ENCODE data around the gene CSTF3. TPM values are rescaled to one million over a fixed set of nuclear protein-coding genes. Genes with fewer than 3 reads are reported as not detected.

CSTF3 gene
- total and polyA plus RNA-seq, 4 donors = 14.3 to 35.6 (median 27.3) TPM

DNA sequence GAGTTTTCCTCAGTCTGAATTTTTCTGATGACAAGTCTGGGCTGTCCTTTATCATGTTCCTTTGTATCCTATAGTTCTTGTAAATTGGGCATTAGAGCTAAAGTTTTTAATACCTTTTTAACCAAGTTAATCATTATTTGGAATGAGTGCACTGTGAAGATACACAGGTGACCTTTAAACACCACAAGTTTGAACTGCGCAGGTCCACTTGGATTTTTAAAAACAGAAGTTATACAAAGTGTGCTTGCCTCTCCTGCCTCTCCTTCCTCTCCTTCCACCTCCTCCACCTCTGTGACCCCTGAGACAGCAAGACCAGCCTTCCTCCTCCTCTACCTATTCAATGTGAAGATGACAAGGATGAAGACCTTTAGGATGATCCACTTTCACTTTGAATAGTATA is 126.3 kb downstream of the CSTF3 start:
- TF ChIP-seq, protein P1, sequence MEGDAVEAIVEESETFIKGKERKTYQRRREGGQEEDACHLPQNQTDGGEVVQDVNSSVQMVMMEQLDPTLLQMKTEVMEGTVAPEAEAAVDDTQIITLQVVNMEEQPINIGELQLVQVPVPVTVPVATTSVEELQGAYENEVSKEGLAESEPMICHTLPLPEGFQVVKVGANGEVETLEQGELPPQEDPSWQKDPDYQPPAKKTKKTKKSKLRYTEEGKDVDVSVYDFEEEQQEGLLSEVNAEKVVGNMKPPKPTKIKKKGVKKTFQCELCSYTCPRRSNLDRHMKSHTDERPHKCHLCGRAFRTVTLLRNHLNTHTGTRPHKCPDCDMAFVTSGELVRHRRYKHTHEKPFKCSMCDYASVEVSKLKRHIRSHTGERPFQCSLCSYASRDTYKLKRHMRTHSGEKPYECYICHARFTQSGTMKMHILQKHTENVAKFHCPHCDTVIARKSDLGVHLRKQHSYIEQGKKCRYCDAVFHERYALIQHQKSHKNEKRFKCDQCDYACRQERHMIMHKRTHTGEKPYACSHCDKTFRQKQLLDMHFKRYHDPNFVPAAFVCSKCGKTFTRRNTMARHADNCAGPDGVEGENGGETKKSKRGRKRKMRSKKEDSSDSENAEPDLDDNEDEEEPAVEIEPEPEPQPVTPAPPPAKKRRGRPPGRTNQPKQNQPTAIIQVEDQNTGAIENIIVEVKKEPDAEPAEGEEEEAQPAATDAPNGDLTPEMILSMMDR (IDR thresholded peaks at IDR 0.05; ENCODE audit: control extremely low read depth, extremely low read depth) = no peak
- Histone ChIP-seq H3K4me1 (ENCODE audit: control insufficient read depth in 5 of 5, insufficient read depth in 5 of 5, low read length in 5 of 5) (peaks cover 0 to 4% (median 0%) of the 10 kb centered on the region in 5 donors), H3K9me3 (ENCODE audit: control insufficient read depth in 4 of 4, insufficient read depth in 3 of 4, low read length in 3 of 4) (no peaks in the 10 kb centered on the region), H3K27ac (ENCODE audit: low read depth in 1 of 2, low read length in 1 of 2) (no peak overlapping the region), H3K27me3 (ENCODE audit: control insufficient read depth in 3 of 3, insufficient read depth in 3 of 3, low read length in 2 of 3) (no peaks in the 10 kb centered on the region), H3K4me3 (no peak overlapping the region), H3K9ac (ENCODE audit: insufficient read depth in 1 of 2, low read length in 2 of 2) (no peak overlapping the region), H3K36me3 (ENCODE audit: control insufficient read depth in 4 of 4, insufficient read depth in 4 of 4, low read length in 4 of 4) (no peaks in the 10 kb centered on the region)
- no peak for DNase-seq
- ATAC-seq (ENCODE audit: insufficient read depth, low FRiP score) = no peak
- WGBS, 2 donors = 83 to 97% methylated on average over 1 of the region's 1 CpG

Small RNA genes within 50 kb of the gene (small RNA-seq; reads per million reads assigned to genes)
- gene RF00019 (ENCODE audit: low replicate concordance) = not detected

Other genes starting within 250 kb of the CSTF3 start
- 1 to 10 TPM in 1 of 2 donors, under 1 TPM in 1; 0.77 to 6.1 TPM for gene DEPDC7, start 145.6 kb downstream of the CSTF3 start, total RNA-seq
- gene DEPDC7, start 145.6 kb downstream of the CSTF3 start, polyA plus RNA-seq = 1 to 10 TPM in 1 of 2 donors, under 1 TPM in 1; 0.45 to 1.1 TPM
- gene TCP11L1, start 121.9 kb downstream of the CSTF3 start, total RNA-seq = 10 to 100 TPM; 11.5 to 19.8 TPM
- gene TCP11L1, start 121.9 kb downstream of the CSTF3 start, polyA plus RNA-seq = 1 to 10 TPM; 3.1 to 5.5 TPM
- 100 to 1,000 TPM; 115 to 189 TPM for gene HIPK3, start 95.9 kb upstream of the CSTF3 start, total RNA-seq
- 10 to 100 TPM; 17.9 to 28.1 TPM for gene HIPK3, start 95.9 kb upstream of the CSTF3 start, polyA plus RNA-seq
- under 1 TPM; 0.31 to 0.82 TPM for gene KIAA1549L, start 214.6 kb upstream of the CSTF3 start, total RNA-seq
- under 1 TPM; 0.02 to 0.15 TPM for gene KIAA1549L, start 214.6 kb upstream of the CSTF3 start, polyA plus RNA-seq

All from lung (tissue), 13 donors.